CD4-positive, alpha-beta T cell (primary cell): Measurements from ENCODE around the gene ZNF423. TPM values are rescaled to one million over a fixed set of nuclear protein-coding genes. Genes with fewer than 3 reads are reported as not detected.

Experiments used
- ATAC-seq: fragments of 200-7000 bp; cut with Tn5 transposase; one replicate; pipeline ENCODE4 v1.10.0; 2022; ENCODE audit warnings: mild to moderate bottlenecking; ENCODE audit not compliant: poor library complexity
- CTCF ChIA-PET: fragments of 350-600 bp; sonication (Branson Sonifier 250); formaldehyde crosslinking; loops from one replicate; lab custom pipeline; 2021; ENCODE audit warnings: antibody characterized with exemption, inconsistent platforms; lab: Charles Lee
- POLR2A ChIA-PET: fragments of 350-600 bp; sonication (Branson Sonifier 250); formaldehyde crosslinking; loops from one replicate; lab custom pipeline; 2021; ENCODE audit warnings: antibody characterized with exemption, inconsistent platforms; lab: Charles Lee
- DNase-seq, 14 experiments: peaks; one replicate each; pipeline ENCODE4 v3.0.0-alpha.2; 2013 to 2020; ENCODE audit warnings: mixed read lengths in 2 of 14
- H3K27ac ChIP-seq, 2 donors: one replicate each; pipeline versions ENCODE4 v1.5.1 to v1.7.0; 2013; ENCODE audit warnings: low read length in 2 of 2, low read depth in 1 of 2, mild to moderate bottlenecking in 1 of 2
- H3K27me3 ChIP-seq, 2 experiments: 1 replicate in 1 of 2; 2 replicates in 1 of 2; pipeline versions ENCODE4 v1.6.1 to v1.7.0; 2013; ENCODE audit warnings: low read length in 2 of 2, control low read depth in 1 of 2, mild to moderate bottlenecking in 1 of 2, moderate library complexity in 1 of 2; ENCODE audit not compliant: insufficient read depth in 2 of 2, control insufficient read depth in 1 of 2
- H3K36me3 ChIP-seq: one replicate; pipeline ENCODE4 v1.6.1; 2013; ENCODE audit warnings: low read length, control low read depth; ENCODE audit not compliant: insufficient read depth
- H3K4me1 ChIP-seq: one replicate; pipeline ENCODE4 v1.6.1; 2013; ENCODE audit warnings: low read length, control low read depth; ENCODE audit not compliant: insufficient read depth
- H3K4me3 ChIP-seq: one replicate; pipeline ENCODE4 v1.5.1; 2013; ENCODE audit warnings: mild to moderate bottlenecking, low read length, moderate library complexity
- H3K9me3 ChIP-seq, 2 experiments: 1 replicate in 1 of 2; 2 replicates in 1 of 2; pipeline versions ENCODE4 v1.6.1 to v1.7.0; 2013; ENCODE audit warnings: low read length in 2 of 2, mild to moderate bottlenecking in 2 of 2, control low read depth in 1 of 2, moderate library complexity in 1 of 2; ENCODE audit not compliant: control insufficient read depth in 1 of 2, insufficient read depth in 1 of 2
- H3K27ac Mint-ChIP-seq: one replicate; pipeline ENCODE4 v1.8.0; 2020; ENCODE audit warnings: mixed read lengths
- H3K27me3 Mint-ChIP-seq: one replicate; pipeline ENCODE4 v1.8.0; 2021; ENCODE audit warnings: mixed read lengths
- H3K36me3 Mint-ChIP-seq: one replicate; pipeline ENCODE4 v1.8.0; 2021; ENCODE audit warnings: low read depth, mixed read lengths
- H3K4me1 Mint-ChIP-seq: one replicate; pipeline ENCODE4 v1.8.0; 2021; ENCODE audit warnings: low read depth, mixed read lengths
- H3K4me3 Mint-ChIP-seq: one replicate; pipeline ENCODE4 v1.8.0; 2020; ENCODE audit warnings: mild to moderate bottlenecking, mixed read lengths
- H3K9me3 Mint-ChIP-seq: one replicate; pipeline ENCODE4 v1.8.0; 2020; ENCODE audit warnings: mixed read lengths
- intact Hi-C, 2 experiments: fragments of 100-400 bp; cut with DNase I in 1 of 2; cut with micrococcal nuclease in 1 of 2; formaldehyde crosslinking; loops; one replicate each; pipeline versions ENCODE4 v1.15.1 to v1.9.0; 2023 to 2025; cut with DNase I, micrococcal nuclease
- total RNA-seq, 174 experiments: library from RNA in 2 of 174; stranded (reverse) in 2 of 174; gene quantifications; one replicate each; pipeline ENCODE4 v1.2.3 and lab custom pipeline; 2021 to 2026
- TF ChIP-seq, protein P1 (sequence below): fragments of 200-600 bp; IDR thresholded peaks from one replicate; pipeline ENCODE4 v1.8.0; 2022; ENCODE audit warnings: antibody characterized with exemption, mild to moderate bottlenecking

Gene ZNF423
- total RNA-seq, 2 experiments from 2014 or later: not detected

DNA sequence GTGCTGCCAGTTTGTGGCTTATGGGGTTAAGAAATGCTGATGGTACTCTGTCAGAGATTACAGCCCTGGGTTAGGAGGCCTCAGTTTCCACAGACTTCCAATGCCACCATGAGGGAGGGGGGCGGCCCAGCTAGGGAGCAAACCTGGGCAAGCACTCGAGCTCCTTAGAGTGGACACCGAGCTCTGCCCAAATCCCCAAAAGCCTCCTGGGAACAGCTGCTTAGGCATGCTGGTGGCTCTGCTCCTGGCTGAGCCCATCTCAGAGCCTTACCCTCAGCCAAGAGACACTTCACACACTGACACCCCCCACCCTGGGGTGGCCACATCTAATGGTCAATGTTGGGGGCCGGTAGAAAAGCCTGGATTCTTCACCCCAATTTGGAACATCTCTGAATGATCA lies 416.2 kb downstream of the ZNF423 start:
- H3K27me3 Mint-ChIP-seq: peaks cover 3% of the 10 kb centered on the region
- Histone ChIP-seq H3K9me3 (no peaks in the 10 kb centered on the region), H3K4me3 (no peak overlapping the region), H3K27me3 (no peaks in the 10 kb centered on the region), H3K27ac (no peak overlapping the region), H3K36me3 (no peaks in the 10 kb centered on the region), H3K4me1 (peaks cover 21% of the 10 kb centered on the region)
- POLR2A ChIA-PET: no interaction called here
- intact Hi-C loops: loop anchor here (1.0 to 10.0 kb wide), 4 partner anchors 51 to 415 kb away; partner anchors contain the start of gene ZNF423 (in 1 of the 2)
- no peak overlapping the region for H3K4me3 Mint-ChIP-seq
- H3K36me3 Mint-ChIP-seq: no peaks in the 10 kb centered on the region
- no peak for ATAC-seq
- no peaks in the 10 kb centered on the region for H3K9me3 Mint-ChIP-seq
- CTCF ChIA-PET: interaction anchor here (1.8 kb wide), 1 partner anchor 153 kb away, joined by 5 read pairs; no protein-coding TSS in a partner anchor
- DNase-seq: no peak
- H3K27ac Mint-ChIP-seq: no peak overlapping the region
- TF ChIP-seq, protein P1, sequence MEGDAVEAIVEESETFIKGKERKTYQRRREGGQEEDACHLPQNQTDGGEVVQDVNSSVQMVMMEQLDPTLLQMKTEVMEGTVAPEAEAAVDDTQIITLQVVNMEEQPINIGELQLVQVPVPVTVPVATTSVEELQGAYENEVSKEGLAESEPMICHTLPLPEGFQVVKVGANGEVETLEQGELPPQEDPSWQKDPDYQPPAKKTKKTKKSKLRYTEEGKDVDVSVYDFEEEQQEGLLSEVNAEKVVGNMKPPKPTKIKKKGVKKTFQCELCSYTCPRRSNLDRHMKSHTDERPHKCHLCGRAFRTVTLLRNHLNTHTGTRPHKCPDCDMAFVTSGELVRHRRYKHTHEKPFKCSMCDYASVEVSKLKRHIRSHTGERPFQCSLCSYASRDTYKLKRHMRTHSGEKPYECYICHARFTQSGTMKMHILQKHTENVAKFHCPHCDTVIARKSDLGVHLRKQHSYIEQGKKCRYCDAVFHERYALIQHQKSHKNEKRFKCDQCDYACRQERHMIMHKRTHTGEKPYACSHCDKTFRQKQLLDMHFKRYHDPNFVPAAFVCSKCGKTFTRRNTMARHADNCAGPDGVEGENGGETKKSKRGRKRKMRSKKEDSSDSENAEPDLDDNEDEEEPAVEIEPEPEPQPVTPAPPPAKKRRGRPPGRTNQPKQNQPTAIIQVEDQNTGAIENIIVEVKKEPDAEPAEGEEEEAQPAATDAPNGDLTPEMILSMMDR: no peak
- H3K4me1 Mint-ChIP-seq: peaks cover 32% of the 10 kb centered on the region

- Histone ChIP-seq H3K36me3 (no peaks in the 10 kb centered on the region), H3K4me3 (no peak overlapping the region), H3K27me3 (no peaks in the 10 kb centered on the region), H3K4me1 (peaks cover 21% of the 10 kb centered on the region), H3K9me3 (no peaks in the 10 kb centered on the region), H3K27ac (no peak overlapping the region)
- peaks cover 32% of the 10 kb centered on the region for H3K4me1 Mint-ChIP-seq
- POLR2A ChIA-PET: no interaction called here
- intact Hi-C loops: no loop called here
- H3K27ac Mint-ChIP-seq: no peak overlapping the region
- no peaks in the 10 kb centered on the region for H3K9me3 Mint-ChIP-seq
- ATAC-seq (no peak), DNase-seq (no peak)
- TF ChIP-seq, protein P1: no peak
- CTCF ChIA-PET: interaction anchor here (1.8 kb wide), 1 partner anchor 154 kb away, joined by 5 read pairs; no protein-coding TSS in a partner anchor
- no peaks in the 10 kb centered on the region for H3K36me3 Mint-ChIP-seq
- no peak overlapping the region for H3K4me3 Mint-ChIP-seq
- peaks cover 3% of the 10 kb centered on the region for H3K27me3 Mint-ChIP-seq
Measured at GRCh38 chr16:49439050-49439449, 416.9 kb downstream of the ZNF423 start.

Other genes starting within 250 kb of the ZNF423 start
- gene CNEP1R1, start 169.1 kb upstream of the ZNF423 start, total RNA-seq: 10 to 100 TPM; 36.6 to 46.3 TPM
- gene HEATR3, start 209.9 kb upstream of the ZNF423 start, total RNA-seq: 10 to 100 TPM; 10.1 to 10.6 TPM